ENCODE results near the gene AQP12A. TPM values are rescaled to one million over a fixed set of nuclear protein-coding genes. Genes with fewer than 3 reads are reported as not detected.

Gene AQP12A
- polyA plus RNA-seq, 1 of the 3 experiments (the other 2 are of a cell fraction): not detected

- Histone ChIP-seq H2AFZ (ENCODE audit: low read depth) (no peak overlapping the region), H3K27me3 (ENCODE audit: insufficient read depth) (no peaks in the 10 kb centered on the region), H3K36me3 (replicated peaks in 1 of 2; ENCODE audit: control insufficient read depth in 1 of 2, insufficient read depth in 2 of 2, low read length in 1 of 2) (no peaks in the 10 kb centered on the region), H4K20me1 (ENCODE audit: insufficient read depth) (no peaks in the 10 kb centered on the region), H3F3A (replicated peaks; ENCODE audit: insufficient read depth) (no peaks in the 10 kb centered on the region), H3K4me2 (no peak overlapping the region), H3K4me1 (ENCODE audit: control insufficient read depth in 1 of 2, insufficient read depth in 2 of 2, low read depth in 1 of 2, low read length in 1 of 2) (peaks cover 0 to 31% of the 10 kb centered on the region in 2 experiments; a peak in 1 of 4 replicates), H3K9me2 (no peaks in the 10 kb centered on the region), H3K9me3 (no peaks in the 10 kb centered on the region), H3K27ac (ENCODE audit: low read depth in 2 of 2, low read length in 1 of 2) (no peak overlapping the region), H3K79me2 (ENCODE audit: insufficient read depth) (no peaks in the 10 kb centered on the region), H3K4me3 (ENCODE audit: low read depth in 2 of 2, low read length in 1 of 2) (no peak overlapping the region), H3K9ac (no peak overlapping the region)
- ChIA-PET CTCF (interaction anchor here (1.1 to 3.8 kb wide), 2 partner anchors 99 to 137 kb away, joined by 3 to 22 read pairs; no protein-coding TSS in a partner anchor), POLR2A (interaction anchor here (1.2 kb wide), 1 partner anchor 100 kb away, joined by 3 read pairs; no protein-coding TSS in a partner anchor)
- 70% methylated on average over 17 of the region's 18 CpGs for WGBS (ENCODE audit: low lambda C conversion rate)
- DNase-seq: no peak
- TF ChIP-seq POLR2AphosphoS5 (IDR thresholded peaks at IDR 0.05; ENCODE audit: low read depth, low read length): no peak
- no peak for TF ChIP-seq TAF1 (IDR thresholded peaks at IDR 0.05; ENCODE audit: borderline replicate concordance, low read depth, low read length)
- TF ChIP-seq NFIC (IDR thresholded peaks at IDR 0.05; ENCODE audit: borderline replicate concordance): no peak
- no peak for TF ChIP-seq JUND (IDR thresholded peaks at IDR 0.05)
Observed at GRCh38 chr2:240741091-240741490, 49.4 kb downstream of the AQP12A start.

GRCh38 chr2:240742602-240743095, 51.0 kb downstream of the AQP12A start:
- H2AFZ ChIP-seq (ENCODE audit: low read depth): no peak overlapping the region
- H3K4me1 ChIP-seq (ENCODE audit: control insufficient read depth in 1 of 2, insufficient read depth in 2 of 2, low read depth in 1 of 2, low read length in 1 of 2): peaks cover 0 to 19% of the 10 kb centered on the region in 2 experiments; a peak in 1 of 4 replicates
- H3K9ac ChIP-seq: no peak overlapping the region
- no peaks in the 10 kb centered on the region for H3K9me2 ChIP-seq
- DNase-seq: no peak
- no peaks in the 10 kb centered on the region for H3K27me3 ChIP-seq (ENCODE audit: insufficient read depth)
- 17% methylated on average over 2 of the region's 13 CpGs for WGBS (ENCODE audit: low lambda C conversion rate)
- no peaks in the 10 kb centered on the region for H3F3A ChIP-seq (replicated peaks; ENCODE audit: insufficient read depth)
- no peaks in the 10 kb centered on the region for H3K36me3 ChIP-seq (replicated peaks in 1 of 2; ENCODE audit: control insufficient read depth in 1 of 2, insufficient read depth in 2 of 2, low read length in 1 of 2)
- no peak for TF ChIP-seq NFIC (IDR thresholded peaks at IDR 0.05; ENCODE audit: borderline replicate concordance)
- no peak for TF ChIP-seq CTCF (IDR thresholded peaks at IDR 0.05)
- no peak for TF ChIP-seq ELF1 (IDR thresholded peaks at IDR 0.05)
- no peak for TF ChIP-seq FOSL2 (IDR thresholded peaks at IDR 0.05; ENCODE audit: borderline replicate concordance, low read depth)
- TF ChIP-seq GATA2 (CRISPR knock-in tag; IDR thresholded peaks at IDR 0.05): no peak
- TF ChIP-seq YY1 (IDR thresholded peaks at IDR 0.05; ENCODE audit: low read depth): no peak
- TF ChIP-seq MEF2A (IDR thresholded peaks at IDR 0.05; ENCODE audit: borderline replicate concordance, low read depth): no peak
- TF ChIP-seq TCF12 (IDR thresholded peaks at IDR 0.05): no peak
- TF ChIP-seq MXI1 (IDR thresholded peaks at IDR 0.05; ENCODE audit: low read depth, low read length): no peak
- CTCF ChIA-PET: interaction anchor here (1.0 to 3.8 kb wide), 2 partner anchors 14 to 97 kb away, joined by 3 to 22 read pairs; no protein-coding TSS in a partner anchor
- H3K4me3 ChIP-seq (ENCODE audit: low read depth in 2 of 2, low read length in 1 of 2): no peak overlapping the region
- no peak overlapping the region for H3K27ac ChIP-seq (ENCODE audit: low read depth in 2 of 2, low read length in 1 of 2)
- POLR2A ChIA-PET: no interaction called here
- H3K9me3 ChIP-seq: no peaks in the 10 kb centered on the region
- H3K4me2 ChIP-seq: no peak overlapping the region
- no peaks in the 10 kb centered on the region for H4K20me1 ChIP-seq (ENCODE audit: insufficient read depth)
- H3K79me2 ChIP-seq (ENCODE audit: insufficient read depth): no peaks in the 10 kb centered on the region

All from SK-N-SH (cell line).